Stimulated activated CD4-positive, alpha-beta T cell treated with anti-CD3 and anti-CD28 coated beads, TNF-alpha, amount 100 ng/mL, for 48 hours (primary cell): ENCODE data around the gene RAPGEF1.
A peak's percentile ranks its signal among the peaks of the same experiment; 100 is the strongest.
"Not testable (repeated sequence)": the region's sequence is repeated elsewhere in the genome, so short reads cannot be mapped to it uniquely, and the experiment has no call there.

ENCODE experiments used
- DNase-seq, 3 donors: peaks; one replicate each; pipeline ENCODE4 v3.0.0-alpha.2; 2020; ENCODE audit warnings: low read depth in 3 of 3

Gene RAPGEF1, protein sequence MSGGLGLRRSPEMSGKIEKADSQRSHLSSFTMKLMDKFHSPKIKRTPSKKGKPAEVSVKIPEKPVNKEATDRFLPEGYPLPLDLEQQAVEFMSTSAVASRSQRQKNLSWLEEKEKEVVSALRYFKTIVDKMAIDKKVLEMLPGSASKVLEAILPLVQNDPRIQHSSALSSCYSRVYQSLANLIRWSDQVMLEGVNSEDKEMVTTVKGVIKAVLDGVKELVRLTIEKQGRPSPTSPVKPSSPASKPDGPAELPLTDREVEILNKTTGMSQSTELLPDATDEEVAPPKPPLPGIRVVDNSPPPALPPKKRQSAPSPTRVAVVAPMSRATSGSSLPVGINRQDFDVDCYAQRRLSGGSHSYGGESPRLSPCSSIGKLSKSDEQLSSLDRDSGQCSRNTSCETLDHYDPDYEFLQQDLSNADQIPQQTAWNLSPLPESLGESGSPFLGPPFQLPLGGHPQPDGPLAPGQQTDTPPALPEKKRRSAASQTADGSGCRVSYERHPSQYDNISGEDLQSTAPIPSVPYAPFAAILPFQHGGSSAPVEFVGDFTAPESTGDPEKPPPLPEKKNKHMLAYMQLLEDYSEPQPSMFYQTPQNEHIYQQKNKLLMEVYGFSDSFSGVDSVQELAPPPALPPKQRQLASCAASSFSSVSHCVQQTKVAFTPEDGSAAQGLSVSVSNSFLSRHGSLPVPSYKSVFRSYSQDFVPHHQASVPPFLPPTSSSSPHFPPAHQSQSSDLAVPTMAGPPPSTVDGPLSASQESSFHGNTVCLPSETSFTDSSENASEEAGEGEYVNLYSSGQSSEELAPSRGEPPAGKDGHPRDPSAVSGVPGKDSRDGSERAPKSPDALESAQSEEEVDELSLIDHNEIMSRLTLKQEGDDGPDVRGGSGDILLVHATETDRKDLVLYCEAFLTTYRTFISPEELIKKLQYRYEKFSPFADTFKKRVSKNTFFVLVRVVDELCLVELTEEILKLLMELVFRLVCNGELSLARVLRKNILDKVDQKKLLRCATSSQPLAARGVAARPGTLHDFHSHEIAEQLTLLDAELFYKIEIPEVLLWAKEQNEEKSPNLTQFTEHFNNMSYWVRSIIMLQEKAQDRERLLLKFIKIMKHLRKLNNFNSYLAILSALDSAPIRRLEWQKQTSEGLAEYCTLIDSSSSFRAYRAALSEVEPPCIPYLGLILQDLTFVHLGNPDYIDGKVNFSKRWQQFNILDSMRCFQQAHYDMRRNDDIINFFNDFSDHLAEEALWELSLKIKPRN (N-terminal part only)

DNA sequence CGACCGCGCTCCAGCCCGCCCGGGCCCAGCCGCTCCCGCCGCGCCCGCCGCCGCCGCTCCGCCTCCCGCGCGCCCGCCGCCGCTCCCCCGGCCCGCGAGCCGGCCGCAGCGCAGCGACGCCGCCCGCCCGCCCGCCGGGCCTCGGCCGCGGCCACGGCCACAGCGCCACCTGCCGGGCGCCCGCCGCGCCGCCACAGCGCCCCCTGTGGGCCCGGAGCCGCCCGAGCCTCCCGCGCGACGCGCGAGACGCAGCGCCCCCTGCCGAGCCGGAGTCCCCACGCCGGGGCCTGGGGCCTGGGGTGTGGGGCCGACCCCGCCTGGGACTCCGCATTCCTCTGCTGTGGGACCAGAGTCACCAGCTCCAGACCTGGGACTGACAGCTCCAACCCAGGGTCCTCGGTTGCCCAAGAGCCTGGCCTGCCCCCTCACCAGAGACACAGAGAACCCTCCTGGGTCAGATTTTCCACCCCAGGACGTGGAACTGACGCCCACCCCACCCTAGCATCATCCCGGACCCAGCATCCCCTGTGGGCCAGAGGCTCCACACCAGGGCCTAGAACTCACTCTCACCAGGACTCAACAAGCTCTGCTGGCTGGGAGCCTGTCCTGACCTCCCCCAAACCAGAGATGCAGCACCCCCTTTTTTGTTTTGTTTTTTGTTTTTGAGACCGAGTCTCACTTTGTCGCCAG, at the start of gene RAPGEF1:
Gene RAPGEF1 (minus strand): TSS at position 118 of the 690 bp plus-strand sequence. CDS start 246 bp downstream, outside the sequence.
- peak; percentile 64 to 90 (median 82) for DNase-seq

GRCh38 chr9:131788851-131789250, 49.0 kb upstream of the RAPGEF1 start:
- no peak for DNase-seq

- no peak for DNase-seq
Measured at GRCh38 chr9:131787838-131788237, 48.0 kb upstream of the RAPGEF1 start.

- DNase-seq, result no peak
Measured at GRCh38 chr9:131784748-131785501, 45.0 kb upstream of the RAPGEF1 start.

DNA sequence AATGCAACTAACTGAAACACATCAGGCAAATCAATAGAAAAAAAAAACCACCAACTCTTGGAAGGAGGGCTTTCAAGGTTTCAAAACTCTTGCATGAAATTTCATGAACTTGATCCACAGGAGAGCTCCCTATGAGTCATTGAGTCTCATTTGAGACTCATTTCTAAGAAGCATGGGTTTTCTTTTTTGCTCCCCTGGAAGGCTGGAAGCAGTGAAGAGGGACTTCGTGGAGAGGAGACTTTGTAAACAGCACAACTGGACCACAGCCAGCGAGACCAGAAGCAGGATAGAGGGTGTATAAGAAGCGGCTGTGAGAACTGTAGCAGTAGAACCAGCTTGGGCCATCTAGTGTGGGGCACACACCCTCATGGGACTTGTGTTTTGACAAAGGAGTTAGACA, 41.2 kb upstream of the RAPGEF1 start:
- no peak for DNase-seq

- peak in 1 of 3 donors; percentile 30 for DNase-seq
Measured at GRCh38 chr9:131776473-131776872, 36.6 kb upstream of the RAPGEF1 start.

DNA sequence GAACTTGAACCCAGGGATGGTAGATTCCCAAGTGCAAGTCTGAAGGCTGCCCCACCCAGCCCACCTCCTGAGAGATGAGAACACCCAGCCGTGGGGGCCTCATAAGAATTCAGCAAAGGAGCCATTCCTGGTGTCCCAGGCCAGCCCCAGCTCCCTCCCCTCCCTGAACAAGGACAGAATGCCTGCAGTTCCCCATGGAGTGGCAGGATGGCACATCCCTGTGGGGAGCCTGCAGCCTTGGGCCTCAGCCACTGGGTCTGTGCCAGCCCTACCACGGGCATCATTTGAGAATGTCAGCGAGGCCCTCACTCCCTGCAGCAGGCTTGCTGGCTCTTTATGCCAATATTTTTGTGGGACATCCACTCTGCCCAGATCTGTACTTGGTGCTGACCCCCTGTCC, 36.2 kb upstream of the RAPGEF1 start:
- no peak for DNase-seq

GRCh38 chr9:131774636-131775035, 34.8 kb upstream of the RAPGEF1 start:
- DNase-seq, result no peak

- DNase-seq, result peak in 1 of 3 donors; percentile 25
Measured at GRCh38 chr9:131773911-131774379, 34.1 kb upstream of the RAPGEF1 start.

DNA sequence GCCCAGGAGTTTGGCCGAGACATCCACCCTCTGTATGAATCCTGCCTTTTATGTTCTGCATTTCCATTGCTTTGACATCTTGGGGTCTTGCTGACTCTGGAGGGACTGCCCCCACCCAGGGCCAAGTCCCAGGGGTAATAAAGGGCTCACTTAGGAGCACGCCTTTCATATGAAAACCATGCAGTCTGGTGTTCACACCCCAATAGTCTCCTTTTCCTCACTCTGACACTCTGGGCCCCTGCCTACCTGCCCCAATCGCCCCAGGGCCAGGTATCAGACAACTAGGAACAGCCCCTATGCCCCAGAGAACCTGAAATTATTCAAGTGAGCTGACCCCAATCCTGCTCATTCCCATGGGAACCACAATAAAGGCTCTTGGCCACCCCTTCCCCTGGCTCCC, 33.1 kb upstream of the RAPGEF1 start:
- no peak for DNase-seq

GRCh38 chr9:131771646-131772045, 31.8 kb upstream of the RAPGEF1 start:
- no peak for DNase-seq

GRCh38 chr9:131769361-131769760, 29.5 kb upstream of the RAPGEF1 start:
- DNase-seq, result no peak

DNA sequence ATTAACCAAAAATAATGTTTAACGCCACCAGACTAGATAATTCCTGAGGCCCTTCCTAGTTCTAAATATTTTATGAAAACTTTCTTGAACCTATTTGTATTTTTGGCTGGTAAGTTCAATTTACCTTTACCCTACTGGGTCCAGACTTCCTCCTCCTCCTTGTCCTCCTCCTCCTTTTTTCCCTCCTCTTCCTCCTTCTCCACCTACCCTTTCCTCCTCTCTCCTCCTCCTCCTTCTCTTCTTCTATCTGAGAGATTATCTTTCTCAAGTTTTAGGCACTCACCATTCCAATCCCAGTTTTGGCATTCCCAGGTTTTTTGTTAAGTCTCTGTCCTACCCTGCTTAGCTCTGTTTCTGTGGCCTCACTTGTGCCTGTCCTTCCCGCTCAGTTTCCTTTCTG, 24.7 kb upstream of the RAPGEF1 start:
- DNase-seq, result no peak

GRCh38 chr9:131762356-131762932, 22.6 kb upstream of the RAPGEF1 start:
- peak; percentile 60 to 74 (median 73) for DNase-seq

- no peak for DNase-seq
Measured at GRCh38 chr9:131759017-131759647, 19.3 kb upstream of the RAPGEF1 start.

- DNase-seq, result no peak
Measured at GRCh38 chr9:131757549-131757948, 17.7 kb upstream of the RAPGEF1 start.

DNA sequence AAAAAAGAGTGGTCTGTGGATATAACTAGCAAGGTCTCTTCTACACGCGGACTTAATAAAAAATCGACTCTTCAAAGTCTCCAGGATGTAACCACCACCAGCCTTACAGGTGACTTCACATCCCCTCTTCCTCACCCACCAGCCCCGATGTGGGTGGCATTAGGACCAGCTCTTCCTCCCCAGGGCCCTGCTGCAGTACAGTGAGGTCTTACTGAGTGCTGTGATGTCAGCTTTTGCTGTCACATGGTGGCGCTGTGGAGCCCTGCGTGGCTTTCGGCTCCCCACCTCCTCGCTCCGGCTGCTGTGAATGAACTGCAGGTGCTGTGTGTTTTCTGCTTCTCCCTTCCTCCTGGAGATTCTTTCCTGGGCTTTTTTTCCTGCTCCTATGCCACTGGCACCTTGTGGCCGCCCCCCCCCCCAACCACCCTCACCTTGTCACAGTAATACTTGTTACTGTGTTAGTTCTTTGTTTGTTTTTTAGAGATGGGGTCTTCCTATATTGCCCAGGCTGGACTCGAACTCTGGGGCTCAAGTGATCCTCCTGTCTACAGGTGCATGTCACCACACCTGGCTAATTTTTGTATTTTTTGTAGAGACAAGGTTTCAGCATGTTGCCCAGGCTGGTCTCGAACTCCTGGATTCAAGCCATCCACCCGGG, 15.8 kb upstream of the RAPGEF1 start:
- peak; percentile 70 to 90 (median 75) for DNase-seq

DNA sequence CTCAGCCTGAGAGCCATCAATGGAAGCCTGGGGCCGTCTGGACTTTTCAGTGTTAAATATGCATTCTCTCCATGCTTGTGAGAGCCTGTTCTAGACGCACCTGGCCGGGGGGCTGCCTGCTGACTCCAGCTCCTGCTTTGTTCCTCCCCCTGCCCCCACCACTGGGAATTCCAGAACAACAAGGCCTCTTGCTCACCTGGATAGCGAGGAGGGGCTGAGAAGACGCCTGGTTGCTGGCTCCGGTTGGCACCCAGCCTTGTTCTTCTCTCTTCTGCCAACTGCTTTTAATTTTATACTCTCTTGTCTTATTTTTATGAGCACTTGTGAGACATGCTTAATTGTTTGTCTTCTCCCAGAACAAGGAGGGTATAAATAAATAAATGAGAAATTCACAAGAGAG, 15.0 kb upstream of the RAPGEF1 start:
- no peak for DNase-seq

DNA sequence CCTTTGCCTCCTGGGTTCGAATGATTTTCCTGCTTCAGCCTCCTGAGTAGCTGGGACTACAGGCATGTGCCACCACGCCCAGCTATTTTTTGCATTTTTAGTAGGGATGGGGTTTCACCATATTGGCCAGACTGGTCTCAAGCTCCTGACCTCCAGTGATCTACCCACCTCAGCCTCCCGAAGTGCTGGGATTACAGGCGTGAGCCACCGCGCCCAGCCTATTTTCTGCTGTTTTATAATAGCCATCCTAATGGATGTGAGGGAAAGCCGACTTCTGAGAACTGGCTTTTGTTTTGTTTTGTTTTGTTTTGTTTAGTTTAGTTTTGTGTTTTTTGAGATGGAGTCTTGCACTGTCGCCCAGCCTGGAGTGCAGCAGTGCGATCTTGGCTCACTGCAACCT, 13.9 kb upstream of the RAPGEF1 start:
- not testable (repeated sequence) for DNase-seq
